ENCODE results near the gene RNF167.

GRCh38 chr17:4919511-4920047 is 20.5 kb upstream of the RNF167 start:
- TF ChIP-seq ZNF843 (tag by site-specific recombination; IDR thresholded peaks at IDR 0.05) = no peak
- no peak for TF ChIP-seq ZFP41 (tag by site-specific recombination; IDR thresholded peaks at IDR 0.05; ENCODE audit: borderline replicate concordance)
- TF ChIP-seq GLI2 (tag by site-specific recombination; IDR thresholded peaks at IDR 0.05; ENCODE audit: borderline replicate concordance, low read depth) = no peak
- no peak for TF ChIP-seq ZBTB7A (tag by site-specific recombination; IDR thresholded peaks at IDR 0.05; ENCODE audit: low read depth)

Data from HEK293 (cell line).